GM21825 (cell line): Measurements from ENCODE around the gene CNOT8.

Source experiments
- ATAC-seq: cut with Tn5 transposase; IDR thresholded peaks from one replicate; pipeline ENCODE4 v1.9.1; 2021; ENCODE audit warnings: mild to moderate bottlenecking, moderate library complexity; ENCODE audit not compliant: unreplicated experiment

Gene CNOT8

GRCh38 chr5:154863291-154864080 is 5.1 kb downstream of the CNOT8 start:
- no peak for ATAC-seq

- no peak for ATAC-seq
These were observed 7.2 kb downstream of the CNOT8 start for GRCh38 chr5:154865466-154866184.

- ATAC-seq = no peak
These were observed 8.4 kb downstream of the CNOT8 start for GRCh38 chr5:154866841-154867240.

- ATAC-seq = no peak
These were observed 10.3 kb downstream of the CNOT8 start for GRCh38 chr5:154868702-154869101.

- no peak for ATAC-seq
These were observed 13.3 kb downstream of the CNOT8 start for GRCh38 chr5:154871734-154872133.

- no peak for ATAC-seq
These were observed 15.4 kb downstream of the CNOT8 start for GRCh38 chr5:154873791-154874331.

- no peak for ATAC-seq
These were observed 20.4 kb downstream of the CNOT8 start for GRCh38 chr5:154878642-154879335.

- no peak for ATAC-seq
These were observed 23.6 kb downstream of the CNOT8 start for GRCh38 chr5:154881986-154882385.

GRCh38 chr5:154884424-154884823 is 26.0 kb downstream of the CNOT8 start:
- ATAC-seq = no peak

- no peak for ATAC-seq
These were observed 27.0 kb downstream of the CNOT8 start for GRCh38 chr5:154885439-154885838.

GRCh38 chr5:154892369-154892771 is 33.9 kb downstream of the CNOT8 start:
- no peak for ATAC-seq

GRCh38 chr5:154893381-154893780 is 35.0 kb downstream of the CNOT8 start:
- ATAC-seq = no peak

- ATAC-seq = no peak
These were observed 37.5 kb downstream of the CNOT8 start for GRCh38 chr5:154895606-154896561.

GRCh38 chr5:154896562-154897165 is 38.2 kb downstream of the CNOT8 start:
- no peak for ATAC-seq

- no peak for ATAC-seq
These were observed 39.8 kb downstream of the CNOT8 start for GRCh38 chr5:154898210-154898609.

- ATAC-seq = no peak
These were observed 40.9 kb downstream of the CNOT8 start for GRCh38 chr5:154899151-154899816.

- ATAC-seq = no peak
These were observed 41.6 kb downstream of the CNOT8 start for GRCh38 chr5:154900066-154900465.

GRCh38 chr5:154901276-154901675 is 42.8 kb downstream of the CNOT8 start:
- no peak for ATAC-seq

- ATAC-seq = no peak
These were observed 43.5 kb downstream of the CNOT8 start for GRCh38 chr5:154901913-154902312.
